ENCODE measurements around the gene KCNK7.
A peak's percentile ranks its signal among the peaks of the same experiment; 100 is the strongest.

Gene KCNK7

DNA sequence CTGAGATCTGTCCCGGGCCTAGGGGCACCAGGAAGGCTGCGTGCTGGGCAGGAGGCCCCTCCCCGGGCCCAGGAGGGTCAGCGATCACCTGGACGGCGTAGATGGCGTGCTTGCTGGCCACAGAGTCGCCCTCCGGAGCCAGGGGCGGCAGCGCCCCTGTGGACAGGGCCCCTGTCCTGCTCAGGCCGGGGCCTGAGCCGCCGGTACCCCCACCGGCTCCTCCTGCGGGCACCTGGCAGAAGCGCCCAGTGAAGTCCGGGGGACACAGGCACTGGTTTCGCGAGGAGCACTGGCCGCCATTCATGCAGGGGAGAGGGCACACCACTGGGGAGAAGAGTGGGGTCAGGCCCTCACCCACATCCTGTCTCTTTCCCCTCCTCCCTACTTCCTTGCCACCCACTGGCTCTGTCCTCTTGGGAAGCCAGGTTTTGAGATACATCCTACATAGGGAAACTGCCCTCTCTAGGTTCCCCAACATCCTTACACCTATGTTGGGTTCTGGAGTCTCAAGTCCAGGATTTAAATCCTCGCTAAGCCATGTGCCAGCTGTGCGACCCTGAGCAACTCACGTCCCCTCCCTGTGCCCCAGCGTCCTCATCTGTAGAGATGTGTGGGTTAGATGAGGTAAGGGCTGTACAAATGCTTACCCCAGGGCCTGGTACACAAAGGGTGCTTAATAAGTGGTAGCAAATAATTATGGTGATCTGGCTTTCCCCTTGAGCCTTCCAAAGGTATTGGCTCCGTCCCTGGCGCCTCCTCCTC lies 41.4 kb downstream of the KCNK7 start:
- no peak for DNase-seq

DNA sequence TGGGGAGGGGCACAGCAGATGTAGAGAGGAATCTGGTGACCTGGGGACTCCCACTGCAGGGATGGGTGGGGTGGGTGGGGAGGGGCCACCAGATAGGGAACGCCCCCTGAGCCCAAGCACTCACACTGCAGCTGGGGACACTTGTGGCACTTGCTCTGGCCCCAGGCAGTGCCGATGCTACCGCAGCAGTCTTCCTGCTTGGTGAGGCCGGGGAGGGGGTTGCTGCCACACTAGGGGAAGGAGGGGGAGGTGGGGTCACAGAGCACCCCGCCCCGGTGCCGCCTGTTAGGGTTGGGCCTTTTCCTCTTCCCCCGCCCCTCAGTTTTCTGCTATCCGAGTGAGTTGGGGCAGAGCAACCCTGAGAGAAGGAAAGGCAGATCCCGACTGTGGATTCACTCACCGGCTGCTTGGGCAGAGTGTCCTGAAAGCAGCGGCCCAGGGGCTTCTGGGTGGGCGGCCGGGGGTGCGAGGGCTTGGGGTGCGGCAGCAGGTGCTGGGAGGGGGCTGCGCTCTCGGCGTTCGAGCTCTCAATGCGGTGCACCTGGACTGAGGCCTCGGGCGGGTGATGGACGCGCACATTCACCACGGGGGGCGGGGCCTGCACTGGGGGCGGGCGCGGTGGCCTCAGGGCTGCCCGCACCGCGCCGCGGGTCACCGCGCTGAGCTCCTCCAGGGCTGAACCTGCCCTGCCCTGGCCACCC lies 42.1 kb downstream of the KCNK7 start:
- no peak for DNase-seq

DNA sequence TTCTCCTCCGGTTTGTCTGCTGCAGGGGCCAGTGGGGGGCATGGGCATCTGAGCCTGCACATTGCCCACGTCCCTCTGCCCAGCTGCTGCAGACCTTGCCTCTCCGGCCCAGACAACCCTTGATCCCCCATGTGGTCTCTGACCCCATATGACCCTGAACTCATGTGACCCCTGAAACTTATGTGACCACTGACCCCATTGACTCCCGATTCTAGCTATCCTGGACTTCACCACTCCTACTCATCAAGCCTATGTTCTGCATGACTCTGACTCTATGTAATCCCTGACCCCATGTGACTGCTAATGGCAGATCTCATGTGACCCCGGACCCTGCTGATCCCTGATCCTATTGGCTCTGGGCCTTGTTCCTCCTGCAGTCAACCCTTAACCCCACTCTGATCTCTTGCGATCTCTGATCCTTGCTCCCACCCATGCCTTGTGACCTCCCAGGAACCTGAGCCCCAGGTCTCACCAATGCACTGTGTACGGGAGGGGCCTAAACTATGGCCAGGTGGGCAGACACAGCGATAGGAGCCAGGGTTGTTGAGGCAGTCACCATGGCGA lies 43.1 kb downstream of the KCNK7 start:
- DNase-seq = no peak

DNA sequence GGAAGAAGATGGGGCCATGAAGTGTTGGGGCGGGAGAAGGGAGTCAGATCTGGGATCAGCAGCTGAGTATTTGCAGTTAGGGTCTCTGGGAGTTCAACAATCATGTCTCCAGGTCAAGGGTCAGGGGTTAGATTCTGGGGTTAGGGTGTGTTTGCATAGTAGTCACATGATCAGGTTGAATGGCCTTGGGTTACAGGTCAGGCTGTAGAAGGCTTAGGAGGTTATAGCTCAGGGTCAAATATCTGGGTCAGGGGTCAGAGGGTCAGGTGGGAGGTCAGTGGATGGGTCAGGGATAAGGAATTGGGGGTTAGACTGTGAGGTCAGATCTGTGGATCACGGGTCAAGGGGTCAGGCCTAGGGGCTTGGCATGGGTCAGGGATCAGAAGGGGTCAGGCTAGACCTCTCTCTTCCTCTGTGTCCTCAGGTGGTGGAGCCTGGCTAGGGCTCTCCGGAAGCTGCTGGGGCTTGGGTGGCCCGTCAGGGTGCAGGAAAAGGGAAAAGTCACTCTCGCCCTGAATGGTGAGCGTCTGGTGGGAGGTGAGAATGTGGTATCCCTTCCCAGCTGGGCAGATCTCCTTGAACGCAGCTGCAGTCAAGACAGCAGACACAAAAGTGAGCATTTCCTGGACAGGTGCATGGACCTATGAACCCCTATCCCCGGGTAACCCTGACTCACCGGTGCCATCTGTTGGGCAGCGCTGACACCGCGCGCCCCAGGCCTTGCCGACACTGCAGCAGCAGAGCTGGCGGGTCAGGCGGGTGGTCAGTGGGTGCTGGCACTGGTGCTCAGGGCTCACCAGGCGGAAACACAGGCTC lies 43.8 kb downstream of the KCNK7 start:
- no peak for DNase-seq

DNA sequence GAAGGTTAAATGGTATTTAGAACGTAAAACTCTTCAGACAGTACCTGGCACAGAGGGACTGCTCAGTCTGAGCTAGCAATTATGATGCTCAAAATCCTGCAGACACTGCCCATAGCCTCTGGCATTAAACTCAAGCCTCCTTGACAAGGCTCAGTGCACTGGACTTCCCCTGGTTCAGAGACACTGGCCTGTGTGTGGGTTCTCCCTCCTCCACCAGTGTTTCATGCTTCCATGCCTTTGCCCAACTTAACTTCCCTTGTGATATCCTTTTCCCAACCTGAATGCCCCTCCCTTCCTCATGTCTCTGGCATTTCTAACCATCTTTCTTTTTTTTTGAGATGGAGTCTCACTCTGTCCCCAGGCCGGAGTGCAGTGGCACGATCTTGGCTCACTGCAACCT lies 46.5 kb downstream of the KCNK7 start:
- DNase-seq = no peak

DNA sequence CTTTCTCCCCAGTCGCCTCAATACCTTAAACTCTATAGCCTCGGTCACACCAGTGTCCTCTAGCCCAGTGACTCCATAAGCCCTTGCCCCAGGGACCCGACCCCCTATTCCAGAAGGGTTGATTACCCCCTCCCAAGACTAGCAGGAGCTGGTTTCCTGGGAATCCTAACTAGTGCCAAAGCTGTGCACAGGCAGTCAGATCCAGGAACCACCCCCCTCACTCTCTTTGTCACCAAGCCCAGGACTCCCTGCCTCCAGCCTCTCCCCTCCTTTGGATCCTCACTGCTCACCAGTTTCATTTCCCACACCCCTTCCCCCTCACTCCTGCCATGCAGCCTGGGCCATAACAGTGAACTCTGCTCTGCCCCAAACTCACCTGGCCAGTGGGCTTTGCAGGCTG lies 47.2 kb downstream of the KCNK7 start:
- DNase-seq = no peak

DNA sequence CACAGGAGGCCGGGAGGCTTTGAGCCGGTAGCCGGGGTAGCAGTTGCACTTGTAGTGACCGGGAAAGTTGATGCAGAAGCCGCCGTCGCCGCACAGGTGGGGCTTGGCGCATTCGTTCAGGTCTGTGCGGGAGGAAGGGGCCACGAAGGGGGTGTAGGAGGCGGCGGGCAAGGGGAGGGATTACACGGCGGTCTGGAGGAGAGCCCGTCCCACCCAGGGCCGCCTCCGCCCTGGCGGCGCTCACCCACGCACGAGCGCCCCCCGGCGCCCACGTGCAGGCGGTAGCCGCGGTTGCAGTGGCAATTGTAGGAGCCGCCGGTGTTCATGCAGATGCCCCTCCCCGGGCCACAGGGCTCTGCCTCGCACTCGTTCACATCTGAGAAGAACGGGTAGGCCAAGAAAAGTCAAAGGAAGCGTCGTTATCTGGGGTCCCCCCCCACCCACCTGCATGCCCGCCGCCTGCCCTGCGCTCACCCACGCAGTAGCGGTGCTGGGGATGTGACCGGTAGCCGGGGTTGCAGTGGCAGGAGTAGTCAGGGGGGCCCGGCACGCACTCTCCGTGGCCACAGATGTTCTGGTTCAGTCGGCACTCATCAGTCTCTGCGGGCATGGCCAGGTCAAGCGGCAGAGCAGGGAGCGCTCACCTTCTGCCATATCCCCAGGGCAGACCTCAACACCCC lies 48.0 kb downstream of the KCNK7 start:
- no peak for DNase-seq

DNA sequence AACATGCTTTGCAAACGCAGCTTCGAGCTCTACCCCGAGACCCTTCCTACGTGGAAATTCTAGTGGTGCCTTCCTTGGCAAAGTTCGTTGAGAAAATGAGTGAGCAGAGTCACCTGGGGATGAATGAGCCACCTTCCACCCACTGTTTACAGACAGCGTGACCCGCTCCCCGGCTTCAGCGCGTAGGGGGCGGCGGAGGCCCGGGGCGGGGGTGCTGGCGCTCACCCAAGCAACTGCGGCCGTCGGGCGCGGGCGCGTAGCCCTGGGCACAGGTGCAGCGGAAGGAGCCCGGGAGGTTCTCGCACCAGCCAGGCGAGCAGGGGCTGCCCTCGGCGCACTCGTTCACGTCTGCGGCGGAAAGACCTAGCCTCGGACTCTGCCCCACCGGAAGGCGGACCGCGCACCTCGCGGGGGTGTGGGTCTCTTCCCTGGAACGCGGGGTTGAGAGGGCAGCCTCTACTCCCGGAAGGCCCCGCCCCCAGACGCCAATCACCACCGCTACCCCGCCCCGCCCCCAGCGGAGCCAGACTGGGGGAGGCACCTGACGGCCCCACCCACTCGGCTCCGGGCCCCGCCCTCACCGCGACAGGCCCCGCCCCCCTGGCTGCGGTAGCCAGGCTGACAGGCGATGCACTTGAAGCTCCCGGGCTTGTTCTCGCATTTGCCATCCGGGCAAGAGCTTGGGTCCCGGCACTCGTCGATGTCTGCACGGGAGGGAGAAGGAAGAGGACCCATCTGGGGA lies 49.2 kb downstream of the KCNK7 start:
- DNase-seq = peak; percentile 99

DNA sequence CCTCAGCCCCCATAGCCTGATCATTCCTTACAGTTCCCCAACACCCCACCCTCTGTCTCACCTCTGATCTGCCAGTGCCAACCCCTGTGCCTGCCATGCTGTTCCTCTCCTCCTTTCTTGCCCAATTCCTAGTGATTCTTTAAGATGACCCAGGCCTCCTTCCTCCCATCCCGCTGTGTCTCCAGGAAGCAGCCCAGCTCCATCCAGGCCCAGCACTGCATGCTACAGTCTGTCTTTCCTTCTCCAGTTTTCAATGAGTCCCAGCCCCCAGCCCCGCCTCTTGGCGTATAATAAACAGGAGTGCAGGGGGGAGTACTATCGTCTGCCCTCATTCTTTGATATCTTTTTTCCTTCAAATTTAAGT lies 49.8 kb downstream of the KCNK7 start:
- DNase-seq = no peak

All from activated T-cell treated with anti-CD3 and anti-CD28 coated beads for 4 hours (primary cell).